Measurements from ENCODE around the gene NOXO1.

NOXO1 gene

GRCh38 chr16:1997494-1998359, 16.5 kb upstream of the NOXO1 start:
- no peak for DNase-seq (ENCODE audit: low spot score)

DNA sequence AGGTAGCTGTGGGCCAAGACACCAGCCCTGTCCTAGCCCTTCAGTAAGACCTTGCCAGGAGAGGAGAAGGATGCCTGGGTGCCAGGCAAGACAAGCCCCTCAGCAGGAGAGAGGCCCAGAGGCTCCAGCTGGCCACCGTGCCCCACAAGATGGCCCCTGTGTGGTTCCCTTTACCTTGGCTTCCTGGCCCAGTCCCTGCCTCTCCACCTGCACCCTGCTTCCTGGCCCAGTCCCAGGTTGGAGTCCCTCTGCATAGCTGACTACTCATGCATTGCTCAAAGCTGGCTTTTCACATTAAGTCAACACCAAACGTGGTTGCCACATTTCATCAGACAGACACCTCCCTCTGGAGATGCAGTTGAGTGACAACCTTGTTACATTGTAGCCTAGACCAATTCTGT, 12.5 kb upstream of the NOXO1 start:
- DNase-seq (ENCODE audit: low spot score): no peak

- no peak for DNase-seq (ENCODE audit: low spot score)
Measured at GRCh38 chr16:1992704-1993317, 11.5 kb upstream of the NOXO1 start.

GRCh38 chr16:1991948-1992703, 10.9 kb upstream of the NOXO1 start:
- peak; percentile 83 for DNase-seq (ENCODE audit: low spot score)

GRCh38 chr16:1991588-1991947, 10.3 kb upstream of the NOXO1 start:
- DNase-seq (ENCODE audit: low spot score): no peak

DNA sequence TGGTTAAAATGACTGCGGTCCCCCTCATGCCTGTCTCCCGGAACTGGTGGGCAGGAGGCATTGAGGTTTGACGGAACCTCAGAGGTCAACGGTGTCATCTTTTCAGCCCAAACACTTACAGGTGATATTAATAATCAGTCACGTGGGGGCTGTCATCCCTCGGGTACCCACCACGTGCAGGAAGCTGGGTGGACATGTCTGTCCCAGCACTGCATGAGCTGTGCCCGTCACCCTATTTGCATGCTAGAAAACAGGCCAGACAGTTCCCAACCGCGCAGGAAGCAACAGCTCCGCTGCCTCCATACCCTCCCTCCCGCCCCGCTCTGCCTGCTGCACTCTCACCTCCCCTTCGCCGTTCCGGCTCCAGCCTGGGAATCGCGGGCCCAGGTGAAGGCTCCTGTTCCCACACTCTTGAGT, 9.9 kb upstream of the NOXO1 start:
- DNase-seq (ENCODE audit: low spot score): no peak

- no peak for DNase-seq (ENCODE audit: low spot score)
Measured at GRCh38 chr16:1990351-1991134, 9.3 kb upstream of the NOXO1 start.

- DNase-seq (ENCODE audit: low spot score): no peak
Measured at GRCh38 chr16:1990101-1990350, 8.8 kb upstream of the NOXO1 start.

DNA sequence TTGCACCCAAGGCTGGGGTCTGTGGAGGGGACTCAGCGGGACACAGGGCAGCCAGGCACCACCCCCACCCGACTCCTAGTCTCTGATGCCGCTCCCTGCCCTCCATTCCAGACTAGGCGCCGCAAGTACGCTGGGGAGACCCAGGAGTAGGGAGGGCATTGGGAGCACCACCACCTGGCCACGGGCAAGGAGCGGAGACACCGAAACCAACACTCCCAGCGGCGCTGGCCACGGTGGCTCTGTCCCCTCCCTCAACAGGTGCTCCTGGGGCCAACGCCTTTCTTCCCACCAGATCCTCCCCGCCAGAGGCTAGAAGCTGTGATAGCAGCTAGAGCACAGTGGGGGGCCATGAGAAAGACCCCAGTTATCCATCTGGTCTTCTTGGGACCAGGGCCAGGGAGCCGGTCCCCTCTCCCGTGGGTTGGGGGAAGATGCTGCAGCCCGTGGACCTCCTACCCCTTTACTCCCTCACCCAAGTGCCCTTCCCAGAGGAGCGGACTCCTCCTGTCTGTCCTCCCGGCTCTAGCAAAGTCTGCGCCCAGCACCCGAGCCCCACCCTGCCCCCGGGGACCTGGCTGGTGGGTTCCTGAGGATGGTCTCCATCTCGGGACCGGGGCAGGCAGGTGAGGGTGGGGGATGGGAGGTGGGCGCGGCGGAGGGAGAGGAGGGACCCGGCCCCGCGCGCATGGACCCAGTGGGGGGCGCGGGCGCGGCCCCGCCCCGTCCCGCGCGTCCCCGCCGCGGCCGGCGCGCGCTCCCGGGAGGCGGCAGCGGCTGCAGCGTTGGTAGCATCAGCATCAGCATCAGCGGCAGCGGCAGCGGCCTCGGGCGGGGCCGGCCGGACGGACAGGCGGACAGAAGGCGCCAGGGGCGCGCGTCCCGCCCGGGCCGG, 8.2 kb upstream of the NOXO1 start, which contains the start of gene SYNGR3:
Gene SYNGR3, plus strand, starts transcription at position 762 of the 892 bp plus-strand sequence. CDS start 133 bp downstream, outside the sequence.
- DNase-seq (ENCODE audit: low spot score): no peak

GRCh38 chr16:1987198-1987597, 5.9 kb upstream of the NOXO1 start:
- no peak for DNase-seq (ENCODE audit: low spot score)

DNA sequence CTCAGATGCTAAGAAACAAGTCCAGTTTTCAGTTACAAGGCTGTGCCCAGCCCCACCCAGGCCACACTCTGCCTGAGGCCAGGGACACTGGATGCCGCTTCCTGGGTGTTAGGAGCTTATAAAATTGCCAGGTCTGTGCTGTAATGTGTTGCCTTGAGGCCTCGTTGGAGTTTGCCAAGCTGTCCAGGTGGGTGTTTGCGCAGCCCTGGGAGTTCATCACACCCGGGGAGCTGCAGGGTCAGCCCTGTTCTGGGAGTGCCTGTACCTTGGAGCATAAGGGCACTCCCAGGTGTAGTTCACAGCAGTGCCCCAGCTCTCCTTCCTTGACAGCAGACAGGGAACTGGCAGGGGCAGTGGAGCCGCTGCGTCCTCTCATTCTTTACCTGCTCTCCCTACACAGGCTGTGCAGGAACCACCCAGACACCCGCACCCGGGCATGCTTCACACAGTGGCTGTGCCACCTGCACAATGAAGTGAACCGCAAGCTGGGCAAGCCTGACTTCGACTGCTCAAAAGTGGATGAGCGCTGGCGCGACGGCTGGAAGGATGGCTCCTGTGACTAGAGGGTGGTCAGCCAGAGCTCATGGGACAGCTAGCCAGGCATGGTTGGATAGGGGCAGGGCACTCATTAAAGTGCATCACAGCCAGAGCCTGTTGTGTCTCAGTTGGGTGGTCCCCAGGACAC, 4.3 kb upstream of the NOXO1 start:
- DNase-seq (ENCODE audit: low spot score): no peak

DNA sequence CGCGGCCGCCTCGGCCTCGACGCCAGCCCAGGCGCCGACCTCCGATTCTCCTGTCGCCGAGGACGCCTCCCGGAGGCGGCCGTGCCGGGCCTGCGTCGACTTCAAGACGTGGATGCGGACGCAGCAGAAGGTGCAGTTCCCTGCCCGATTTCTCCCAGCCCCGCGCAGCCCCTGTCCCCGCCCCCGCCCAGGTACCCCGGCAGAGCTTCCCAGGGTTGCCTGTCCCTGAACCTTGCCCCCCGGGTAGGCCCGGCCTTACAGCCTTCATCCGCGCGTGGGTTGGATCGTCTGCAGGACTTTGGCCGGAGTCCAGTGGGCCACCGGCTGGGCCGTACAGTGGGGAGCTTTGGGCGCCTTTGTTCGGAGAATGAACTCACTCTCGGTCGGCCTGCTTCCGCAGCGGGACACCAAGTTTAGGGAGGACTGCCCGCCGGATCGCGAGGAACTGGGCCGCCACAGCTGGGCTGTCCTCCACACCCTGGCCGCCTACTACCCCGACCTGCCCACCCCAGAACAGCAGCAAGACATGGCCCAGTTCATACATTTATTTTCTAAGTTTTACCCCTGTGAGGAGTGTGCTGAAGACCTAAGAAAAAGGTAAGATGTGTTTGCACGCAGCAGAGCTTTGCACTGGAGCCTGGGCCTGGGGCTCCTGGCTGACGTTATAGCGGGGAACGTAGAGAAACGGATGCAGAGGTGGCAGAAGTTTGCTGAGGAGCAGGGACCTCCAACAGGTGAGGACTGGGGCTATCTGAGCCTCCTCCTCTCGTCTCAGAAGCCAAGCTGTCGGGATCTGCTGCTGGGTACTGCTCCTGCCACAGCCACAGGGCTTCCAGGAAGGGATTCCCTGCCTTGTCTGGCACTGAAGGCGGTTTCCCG, 3.3 kb upstream of the NOXO1 start:
- no peak for DNase-seq (ENCODE audit: low spot score)

GRCh38 chr16:1983544-1984346, 2.5 kb upstream of the NOXO1 start, which contains the start of gene GFER:
Gene GFER (plus strand): TSS chr16:1984193. CDS start chr16:1984219, 26 bp downstream.
- DNase-seq (ENCODE audit: low spot score): peak; percentile 91

DNA sequence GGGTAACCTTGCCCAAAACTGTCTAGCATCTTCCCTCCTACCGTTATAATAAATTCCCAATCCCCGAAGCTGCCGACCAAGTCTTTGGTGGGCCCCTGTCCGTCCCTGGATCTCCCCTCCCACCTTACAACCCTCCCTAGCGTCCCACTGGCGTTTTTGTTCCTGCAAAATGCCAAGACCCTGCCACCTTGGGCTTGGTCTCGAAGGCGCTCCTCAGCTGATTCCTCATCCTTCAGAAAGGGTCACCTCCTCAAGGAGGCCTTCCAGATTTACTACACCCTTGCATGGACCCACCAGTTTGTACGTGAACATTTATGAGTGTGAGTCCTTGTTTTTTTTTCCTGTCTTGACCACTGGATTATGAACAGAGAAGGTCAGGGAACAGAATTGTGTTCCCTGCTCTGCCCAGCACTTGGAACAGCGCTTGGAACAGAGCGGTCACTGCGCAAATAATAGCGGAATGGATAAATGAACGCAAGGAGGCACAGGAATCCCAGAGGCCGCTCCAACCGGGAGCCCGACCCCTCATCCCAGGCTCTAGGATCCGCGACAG, 1.8 kb upstream of the NOXO1 start:
- no peak for DNase-seq (ENCODE audit: low spot score)

DNA sequence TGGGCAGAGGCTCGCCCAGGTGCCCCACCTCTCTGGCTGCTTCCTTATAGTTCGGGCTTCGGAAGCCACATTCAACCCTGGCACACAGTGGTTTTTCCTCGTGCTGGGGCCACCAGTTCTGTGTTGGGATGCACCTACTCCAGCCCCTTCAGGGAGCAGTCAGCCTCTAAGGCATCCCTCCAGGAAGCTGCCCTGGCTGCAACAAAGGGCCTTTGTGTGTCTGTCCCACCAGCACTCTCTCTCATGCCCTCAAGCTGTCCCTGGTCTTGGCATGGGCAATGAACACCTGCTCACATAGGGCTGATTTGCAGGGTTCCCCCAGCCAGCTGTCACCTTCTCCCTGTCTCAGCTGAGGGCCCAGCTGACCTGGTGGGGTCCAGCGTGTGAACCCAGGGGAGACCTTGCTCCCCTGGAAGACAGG, 754 bp upstream of the NOXO1 start:
- peak; percentile 65 for DNase-seq (ENCODE audit: low spot score)

- DNase-seq (ENCODE audit: low spot score): no peak
Measured at GRCh38 chr16:1980770-1981087, 540 bp downstream of the NOXO1 start.

- no peak for DNase-seq (ENCODE audit: low spot score)
Measured at GRCh38 chr16:1980030-1980769, 1.1 kb downstream of the NOXO1 start.

Measured in Ammon's horn (tissue), 1 donor.